Measurements from ENCODE around the gene QSER1. TPM values are rescaled to one million over a fixed set of nuclear protein-coding genes. Genes with fewer than 3 reads are reported as not detected.

Gene QSER1
- total and polyA plus RNA-seq, 9 of the 15 experiments (the other 6 are each of a cell fraction or from before 2014, with no cell fraction given): 5.8 to 33.6 (median 22.3) TPM

DNA sequence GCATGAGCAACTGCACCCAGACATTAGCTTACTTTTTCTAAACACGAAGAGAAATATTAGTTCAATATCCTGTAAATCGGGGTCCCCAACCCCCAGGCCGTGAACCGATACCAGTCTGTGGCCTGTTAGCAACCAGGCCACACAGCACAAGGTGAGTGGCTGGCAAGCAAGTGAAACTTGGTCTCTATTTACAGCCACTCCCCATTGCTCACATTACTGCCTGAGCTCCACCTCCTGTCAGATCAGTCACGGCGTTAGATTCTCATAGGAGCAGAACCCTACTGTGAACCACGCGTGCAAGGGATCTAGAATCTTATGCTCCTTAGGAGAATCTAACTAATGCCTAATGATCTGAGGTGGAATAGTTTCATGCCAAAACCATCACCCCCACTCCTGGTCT, 95.2 kb downstream of the QSER1 start:
- Histone ChIP-seq H4K20me1 (replicated peaks; ENCODE audit: control insufficient read depth, insufficient read depth, low read length) (no peaks in the 10 kb centered on the region), H3K4me3 (no peak overlapping the region), H3K9ac (ENCODE audit: insufficient read depth in 1 of 2, low read depth in 2 of 2, low read length in 2 of 2) (0 out of 4 replicates have a peak overlapping the region, but pooled peaks of 1 of the 2 experiments have one; percentile 8), H3K79me2 (ENCODE audit: control insufficient read depth, insufficient read depth, low read length) (no peaks in the 10 kb centered on the region), H3K27ac (ENCODE audit: extremely low read depth, low read depth, low read length) (no peak overlapping the region), H3K4me2 (ENCODE audit: insufficient read depth, low read length) (no peak overlapping the region), H3K27me3 (ENCODE audit: control insufficient read depth in 2 of 2, insufficient read depth in 2 of 2, low read length in 2 of 2) (no peaks in the 10 kb centered on the region), H3K36me3 (ENCODE audit: control insufficient read depth, insufficient read depth, low read length) (no peaks in the 10 kb centered on the region), H3K4me1 (replicated peaks in 1 of 2; ENCODE audit: control insufficient read depth in 2 of 2, insufficient read depth in 2 of 2, low read length in 2 of 2) (peaks cover 0 to 2% of the 10 kb centered on the region in 2 experiments; a peak in 1 of 5 replicates), H3K9me1 (ENCODE audit: control insufficient read depth, insufficient read depth, low read length) (no peaks in the 10 kb centered on the region), H3K9me3 (replicated peaks; ENCODE audit: control insufficient read depth, insufficient read depth, low read depth, low read length) (0 out of 2 replicates have a peak, but pooled peaks cover 2% of the 10 kb centered on the region), H2AFZ (ENCODE audit: low read depth, low read length) (no peak overlapping the region)
- in situ Hi-C loops (cut with MboI) (no loop called here), intact Hi-C loops (cut with micrococcal nuclease) (no loop called here)
- ATAC-seq (peak; percentile 57), DNase-seq (ENCODE audit: extremely low read depth in 1 of 4, low spot score in 3 of 4) (no peak), FAIRE-seq (no peak)
- ChIA-PET CTCF (ENCODE audit: low intra/inter-chr PET ratio) (no interaction called here), POLR2A (interaction anchor here (1.0 kb wide), 1 partner anchor 10 kb away, joined by 3 read pairs; no protein-coding TSS in a partner anchor)
- 17% methylated on average over 8 of the region's 8 CpGs for WGBS (ENCODE audit: insufficient coverage, low coverage, missing lambda C conversion rate)
- no TSS peak for BruUV-seq (replicated peaks)
- TF ChIP-seq WHSC1 (IDR thresholded peaks at IDR 0.05; ENCODE audit: low read length) (no peak), PHTF2 (CRISPR knock-in tag; IDR thresholded peaks at IDR 0.05) (no peak), GATAD2A (IDR thresholded peaks at IDR 0.05) (no peak), ZNF780A (CRISPR knock-in tag; IDR thresholded peaks at IDR 0.05) (no peak), FOXK1 (CRISPR knock-in tag; IDR thresholded peaks at IDR 0.05; ENCODE audit: borderline replicate concordance) (no peak), FOSL1 (tag; conservative IDR thresholded peaks at IDR 0.05) (no peak), KDM5B (IDR thresholded peaks at IDR 0.05; ENCODE audit: insufficient replicate concordance, low read depth, low read length) (no peak), CBFB (CRISPR knock-in tag; IDR thresholded peaks at IDR 0.05) (no peak), ZBTB8A (IDR thresholded peaks at IDR 0.05; ENCODE audit: partially characterized antibody) (no peak), ZNF224 (CRISPR knock-in tag; IDR thresholded peaks at IDR 0.05) (no peak), SMAD4 (CRISPR knock-in tag; conservative IDR thresholded peaks at IDR 0.05) (no peak), DMBX1 (CRISPR knock-in tag; IDR thresholded peaks at IDR 0.05; ENCODE audit: borderline replicate concordance) (no peak), E2F1 (CRISPR knock-in tag; IDR thresholded peaks at IDR 0.05) (no peak), ZNF695 (CRISPR knock-in tag; IDR thresholded peaks at IDR 0.05) (no peak), TAF7 (tag; IDR thresholded peaks at IDR 0.05) (no peak), KLF13 (tag; IDR thresholded peaks at IDR 0.05; ENCODE audit: borderline replicate concordance, low read depth) (no peak)
- TF ChIP-seq, protein P1, sequence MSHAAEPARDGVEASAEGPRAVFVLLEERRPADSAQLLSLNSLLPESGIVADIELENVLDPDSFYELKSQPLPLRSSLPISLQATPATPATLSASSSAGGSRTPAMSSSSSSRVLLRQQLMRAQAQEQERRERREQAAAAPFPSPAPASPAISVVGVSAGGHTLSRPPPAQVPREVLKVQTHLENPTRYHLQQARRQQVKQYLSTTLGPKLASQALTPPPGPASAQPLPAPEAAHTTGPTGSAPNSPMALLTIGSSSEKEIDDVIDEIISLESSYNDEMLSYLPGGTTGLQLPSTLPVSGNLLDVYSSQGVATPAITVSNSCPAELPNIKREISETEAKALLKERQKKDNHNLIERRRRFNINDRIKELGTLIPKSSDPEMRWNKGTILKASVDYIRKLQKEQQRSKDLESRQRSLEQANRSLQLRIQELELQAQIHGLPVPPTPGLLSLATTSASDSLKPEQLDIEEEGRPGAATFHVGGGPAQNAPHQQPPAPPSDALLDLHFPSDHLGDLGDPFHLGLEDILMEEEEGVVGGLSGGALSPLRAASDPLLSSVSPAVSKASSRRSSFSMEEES (CRISPR knock-in tag; IDR thresholded peaks at IDR 0.05): no peak
- TF ChIP-seq, protein P2, sequence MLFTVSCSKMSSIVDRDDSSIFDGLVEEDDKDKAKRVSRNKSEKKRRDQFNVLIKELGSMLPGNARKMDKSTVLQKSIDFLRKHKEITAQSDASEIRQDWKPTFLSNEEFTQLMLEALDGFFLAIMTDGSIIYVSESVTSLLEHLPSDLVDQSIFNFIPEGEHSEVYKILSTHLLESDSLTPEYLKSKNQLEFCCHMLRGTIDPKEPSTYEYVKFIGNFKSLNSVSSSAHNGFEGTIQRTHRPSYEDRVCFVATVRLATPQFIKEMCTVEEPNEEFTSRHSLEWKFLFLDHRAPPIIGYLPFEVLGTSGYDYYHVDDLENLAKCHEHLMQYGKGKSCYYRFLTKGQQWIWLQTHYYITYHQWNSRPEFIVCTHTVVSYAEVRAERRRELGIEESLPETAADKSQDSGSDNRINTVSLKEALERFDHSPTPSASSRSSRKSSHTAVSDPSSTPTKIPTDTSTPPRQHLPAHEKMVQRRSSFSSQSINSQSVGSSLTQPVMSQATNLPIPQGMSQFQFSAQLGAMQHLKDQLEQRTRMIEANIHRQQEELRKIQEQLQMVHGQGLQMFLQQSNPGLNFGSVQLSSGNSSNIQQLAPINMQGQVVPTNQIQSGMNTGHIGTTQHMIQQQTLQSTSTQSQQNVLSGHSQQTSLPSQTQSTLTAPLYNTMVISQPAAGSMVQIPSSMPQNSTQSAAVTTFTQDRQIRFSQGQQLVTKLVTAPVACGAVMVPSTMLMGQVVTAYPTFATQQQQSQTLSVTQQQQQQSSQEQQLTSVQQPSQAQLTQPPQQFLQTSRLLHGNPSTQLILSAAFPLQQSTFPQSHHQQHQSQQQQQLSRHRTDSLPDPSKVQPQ (CRISPR knock-in tag; IDR thresholded peaks at IDR 0.05; ENCODE audit: borderline replicate concordance): no peak
